CD4-positive, alpha-beta T cell treated with Interleukin-10 for 1 hour (primary cell): ENCODE data around the gene MLPH.
"Not testable (repeated sequence)": the region's sequence is repeated elsewhere in the genome, so short reads cannot be mapped to it uniquely, and the experiment has no call there.

Experiments
- DNase-seq: peaks from one replicate; pipeline ENCODE4 v3.0.0-alpha.2; 2020

MLPH gene

GRCh38 chr2:237459226-237459625 is 27.8 kb upstream of the MLPH start:
- no peak for DNase-seq

DNA sequence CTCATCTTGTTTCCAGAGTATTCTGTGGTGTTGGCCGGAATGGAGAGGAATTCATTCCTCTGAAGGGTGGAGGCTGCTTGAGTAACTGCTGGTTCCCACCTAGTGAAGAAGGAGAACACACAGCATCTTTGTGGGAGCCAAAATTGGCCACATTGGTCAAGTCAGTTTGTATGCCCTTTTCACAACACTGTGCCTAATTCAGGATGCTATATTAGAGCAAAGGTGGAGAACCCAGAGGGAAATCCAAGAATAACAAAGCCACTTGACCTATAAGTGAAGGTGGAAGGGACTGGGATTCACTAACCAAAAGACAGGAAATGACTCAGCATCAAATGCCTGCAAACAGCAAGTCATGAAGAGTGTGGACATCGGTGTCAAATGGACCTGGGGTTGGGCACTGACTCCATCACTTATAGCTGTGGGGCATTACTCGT is 27.3 kb upstream of the MLPH start:
- DNase-seq, result no peak

DNA sequence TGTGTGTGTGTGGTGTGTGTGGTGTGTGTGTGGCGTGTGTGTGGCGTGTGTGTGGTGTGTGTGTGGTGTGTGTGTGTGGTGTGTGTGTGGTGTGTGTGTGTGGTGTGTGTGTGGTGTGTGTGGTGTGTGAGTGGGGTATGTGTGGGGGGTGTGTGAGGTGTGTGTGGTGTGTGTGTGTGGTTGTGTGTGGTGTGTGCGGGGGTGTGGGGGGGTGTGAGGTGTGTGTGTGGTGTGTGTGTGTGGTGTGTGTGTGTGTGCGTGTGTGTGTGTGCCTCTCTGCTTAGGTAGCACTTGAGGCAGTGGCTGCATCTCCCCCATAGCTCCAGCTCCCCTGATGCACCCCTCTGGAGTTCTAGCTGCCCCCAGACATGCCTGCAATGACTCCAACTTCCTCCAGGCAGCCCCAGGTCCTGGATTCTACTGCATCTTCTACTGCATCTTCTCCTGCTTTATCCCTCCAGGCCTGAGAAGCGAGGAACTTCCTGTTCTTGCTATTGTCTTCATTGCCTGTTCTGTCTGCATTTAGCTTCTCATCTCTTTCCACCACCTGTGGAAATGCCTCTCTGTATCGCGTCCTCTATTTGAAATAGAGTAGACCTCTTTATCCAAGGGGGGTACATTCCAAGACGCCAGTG is 22.2 kb upstream of the MLPH start:
- DNase-seq, result no peak

GRCh38 chr2:237465515-237466148 is 21.4 kb upstream of the MLPH start:
- no peak for DNase-seq

DNA sequence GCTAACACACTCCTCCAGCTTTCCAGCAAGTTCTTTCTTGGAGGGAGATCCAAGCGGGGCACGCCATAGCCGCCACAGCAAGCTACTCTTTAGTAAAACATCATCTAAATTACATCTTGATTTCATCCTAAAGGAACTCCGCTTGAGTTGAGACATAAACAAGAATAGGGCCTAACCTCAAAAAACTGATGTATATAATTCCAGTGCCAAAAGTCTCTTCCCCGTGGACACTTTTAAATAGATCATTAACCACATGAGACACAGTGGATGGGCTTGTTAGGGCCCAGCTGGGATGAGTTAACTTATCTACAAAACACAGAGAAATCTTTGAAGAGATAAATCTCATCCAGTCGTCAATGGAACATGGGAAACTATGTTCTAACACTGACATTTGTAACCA is 20.8 kb upstream of the MLPH start:
- DNase-seq, result no peak

DNA sequence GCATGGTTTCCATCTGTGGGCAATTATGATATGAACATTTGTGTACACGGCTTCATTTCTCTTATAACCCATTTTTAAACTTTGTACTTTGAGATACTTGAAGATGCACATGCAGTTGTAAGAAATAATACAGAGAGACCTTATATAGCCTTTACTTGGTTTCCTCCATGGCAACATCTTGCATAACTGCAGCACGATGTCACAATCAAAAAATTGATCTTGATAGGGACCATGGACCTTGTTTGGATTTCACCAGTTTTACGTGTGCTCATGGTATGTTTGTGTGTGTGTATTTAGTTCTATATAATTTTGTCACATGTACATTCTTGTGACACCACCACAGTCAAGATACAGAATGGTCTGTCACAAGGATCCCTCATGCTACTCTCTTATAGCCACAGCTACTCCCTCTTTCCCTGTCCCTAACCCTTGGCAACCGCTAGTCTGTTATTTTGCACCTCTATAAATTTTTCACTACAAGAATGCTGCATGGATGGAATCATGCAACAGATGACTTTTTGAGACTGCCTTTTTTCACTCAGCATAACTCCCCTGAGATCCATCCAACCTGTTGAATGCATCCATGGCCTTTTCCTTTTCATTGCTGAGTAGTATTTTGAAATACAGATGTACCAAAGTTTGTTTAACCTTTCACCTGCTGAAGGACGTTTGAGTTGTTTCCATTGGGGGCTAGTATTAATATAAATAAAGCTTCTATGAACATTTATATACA is 19.4 kb upstream of the MLPH start:
- no peak for DNase-seq

DNA sequence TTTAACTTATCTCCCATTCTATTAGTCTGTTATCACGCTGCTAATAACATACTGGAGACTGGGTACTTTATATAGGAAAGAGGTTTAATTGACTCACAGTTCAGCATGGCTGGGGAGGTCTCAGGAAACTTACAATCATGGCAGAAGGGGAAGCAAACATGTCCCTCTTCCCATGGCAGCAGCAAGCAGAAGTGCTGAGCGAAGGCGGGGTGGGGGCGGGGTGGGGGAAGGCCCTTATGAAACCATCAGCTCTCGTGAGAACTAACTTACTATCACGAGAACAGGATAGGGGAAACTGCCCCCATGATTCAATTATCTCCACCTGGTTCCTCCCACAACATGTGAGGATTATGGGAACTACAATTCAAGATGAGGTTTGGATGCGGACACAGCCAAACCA is 17.6 kb upstream of the MLPH start:
- not testable (repeated sequence) for DNase-seq

GRCh38 chr2:237469849-237470248 is 17.2 kb upstream of the MLPH start:
- no peak for DNase-seq

DNA sequence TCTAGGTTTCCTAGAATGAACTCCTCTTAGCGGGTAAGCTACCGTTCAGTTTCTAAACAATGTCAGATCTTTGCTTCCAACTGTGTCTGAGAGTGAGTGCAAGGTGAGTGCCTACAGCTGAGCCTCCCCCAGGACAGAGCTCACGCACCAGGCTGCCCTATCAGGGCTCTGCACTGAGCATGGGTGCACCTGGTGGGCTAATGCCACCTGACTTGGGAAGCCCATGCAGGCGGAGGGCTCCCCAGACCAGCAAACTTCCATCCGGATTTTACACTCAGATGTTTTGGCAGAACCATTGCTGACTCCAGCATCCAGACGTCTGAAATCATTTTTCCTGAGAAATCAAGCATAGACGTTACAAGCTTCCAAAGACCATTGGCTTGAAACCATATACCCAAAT is 16.1 kb upstream of the MLPH start:
- no peak for DNase-seq

DNA sequence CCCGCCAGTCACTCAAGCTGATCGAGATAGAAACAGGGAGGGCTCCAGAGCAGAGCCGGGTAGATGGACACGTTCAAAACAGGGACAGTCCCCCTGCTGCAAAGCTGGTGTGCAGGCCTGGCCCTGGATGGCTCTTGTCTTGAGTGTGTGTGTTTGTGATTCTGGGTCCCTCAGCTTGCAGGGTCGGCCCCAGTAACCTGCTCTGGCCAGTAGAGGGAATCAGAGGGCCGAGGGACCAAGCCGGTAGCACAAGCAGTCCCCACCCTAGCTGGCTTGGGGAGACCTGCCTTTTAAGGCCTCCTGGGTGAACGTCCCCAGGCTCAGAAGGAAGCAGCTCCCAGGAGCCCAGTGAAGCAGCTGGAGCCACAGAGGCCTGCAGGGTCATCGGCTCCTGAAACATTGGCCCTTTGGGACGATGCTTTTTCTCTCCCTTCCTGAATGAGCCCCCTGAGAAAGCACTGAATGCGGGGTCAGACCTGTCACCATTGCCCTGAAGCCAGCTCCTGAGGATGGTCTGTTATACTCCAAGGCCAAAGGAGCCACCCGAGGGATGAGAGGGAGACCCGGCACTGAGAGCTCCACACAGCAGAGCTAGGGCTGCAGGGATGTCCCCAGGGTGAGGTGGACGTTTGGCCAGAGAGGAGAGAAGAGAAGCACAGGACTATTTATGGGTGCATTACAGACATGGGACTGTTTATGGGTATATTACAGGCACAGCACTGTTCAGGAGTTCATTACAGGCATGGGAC is 15.4 kb upstream of the MLPH start:
- peak; percentile 38 for DNase-seq

GRCh38 chr2:237472187-237472712 is 14.8 kb upstream of the MLPH start:
- no peak for DNase-seq

- no peak for DNase-seq
Observed at GRCh38 chr2:237472909-237473877, 13.9 kb upstream of the MLPH start.

GRCh38 chr2:237473878-237474441 is 13.1 kb upstream of the MLPH start:
- DNase-seq, result no peak

- DNase-seq, result no peak
Observed at GRCh38 chr2:237474442-237474911, 12.6 kb upstream of the MLPH start.

GRCh38 chr2:237474931-237475703 is 11.9 kb upstream of the MLPH start:
- peak; percentile 79 for DNase-seq

- DNase-seq, result peak; percentile 25
Observed at GRCh38 chr2:237475704-237476141, 11.3 kb upstream of the MLPH start.

DNA sequence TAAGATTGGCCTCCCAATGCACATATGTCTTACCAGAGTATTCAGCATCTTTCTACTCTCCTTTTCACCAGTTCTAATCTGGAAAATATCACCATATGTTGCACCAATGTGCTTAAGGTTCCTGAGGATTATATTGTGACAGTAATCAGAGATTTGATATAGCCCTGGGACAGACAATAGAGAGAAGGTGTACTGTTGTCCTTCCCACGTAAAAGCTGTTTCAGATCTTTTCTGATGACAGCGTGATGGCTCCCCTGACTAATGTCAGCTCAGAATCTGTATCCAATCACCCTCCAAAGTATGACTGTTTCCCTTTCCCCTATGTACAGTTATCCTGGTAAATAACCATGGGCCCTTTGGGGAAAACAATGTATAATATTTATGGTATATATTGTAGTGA is 9.0 kb upstream of the MLPH start:
- no peak for DNase-seq

DNA sequence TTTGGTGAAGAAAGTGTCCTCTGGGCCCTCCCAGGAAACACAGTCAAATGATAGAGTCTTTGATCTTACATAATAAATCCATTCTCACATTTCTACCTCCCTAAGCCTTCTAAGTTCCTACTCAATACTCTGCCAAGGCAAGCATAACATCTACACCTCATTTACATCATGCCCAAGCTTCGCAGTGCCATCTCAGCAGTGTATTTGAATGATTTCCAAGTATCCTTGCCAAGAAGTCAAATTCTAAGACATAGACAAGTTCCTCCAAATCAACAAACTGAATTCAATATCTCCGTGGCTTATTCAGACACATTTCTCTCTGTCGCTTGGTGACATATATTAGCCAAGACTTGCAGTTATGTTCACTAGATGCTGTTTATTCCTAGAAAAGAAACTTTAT is 8.1 kb upstream of the MLPH start:
- no peak for DNase-seq

- DNase-seq, result no peak
Observed at GRCh38 chr2:237479747-237480146, 7.3 kb upstream of the MLPH start.

DNA sequence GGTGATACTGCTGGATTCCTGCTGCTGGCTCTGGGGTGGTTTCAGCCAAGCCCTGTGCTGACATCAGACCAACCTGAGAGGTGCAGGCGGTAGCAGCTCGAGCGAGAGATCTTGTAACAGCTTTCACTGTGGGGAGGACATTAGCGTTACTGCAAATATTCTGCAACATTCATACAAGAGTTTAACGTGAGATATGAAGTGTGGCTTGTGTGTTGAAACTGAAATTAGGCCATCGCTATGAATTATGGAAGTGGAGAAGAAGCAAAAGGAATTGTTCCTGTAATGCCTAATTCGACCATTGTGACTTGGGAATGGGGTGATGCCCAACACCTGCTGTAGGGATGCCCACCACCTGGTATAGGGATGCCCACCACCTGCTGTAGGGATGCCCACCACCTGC is 6.5 kb upstream of the MLPH start:
- DNase-seq, result no peak
